ENCODE measurements around the gene JAM3.
"Not testable (repeated sequence)": the region's sequence is repeated elsewhere in the genome, so short reads cannot be mapped to it uniquely, and the experiment has no call there.

The JAM3 gene

DNA sequence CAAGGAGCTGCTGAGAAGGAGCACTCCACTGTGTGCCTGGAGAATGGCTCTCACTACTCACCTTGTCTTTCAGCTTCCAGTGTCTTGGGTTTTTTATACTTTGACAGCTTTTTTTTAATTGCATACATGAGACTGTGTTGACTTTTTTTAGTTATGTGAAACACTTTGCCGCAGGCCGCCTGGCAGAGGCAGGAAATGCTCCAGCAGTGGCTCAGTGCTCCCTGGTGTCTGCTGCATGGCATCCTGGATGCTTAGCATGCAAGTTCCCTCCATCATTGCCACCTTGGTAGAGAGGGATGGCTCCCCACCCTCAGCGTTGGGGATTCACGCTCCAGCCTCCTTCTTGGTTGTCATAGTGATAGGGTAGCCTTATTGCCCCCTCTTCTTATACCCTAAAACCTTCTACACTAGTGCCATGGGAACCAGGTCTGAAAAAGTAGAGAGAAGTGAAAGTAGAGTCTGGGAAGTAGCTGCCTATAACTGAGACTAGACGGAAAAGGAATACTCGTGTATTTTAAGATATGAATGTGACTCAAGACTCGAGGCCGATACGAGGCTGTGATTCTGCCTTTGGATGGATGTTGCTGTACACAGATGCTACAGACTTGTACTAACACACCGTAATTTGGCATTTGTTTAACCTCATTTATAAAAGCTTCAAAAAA lies 82.3 kb downstream of the JAM3 start:
- DNase-seq = no peak

DNA sequence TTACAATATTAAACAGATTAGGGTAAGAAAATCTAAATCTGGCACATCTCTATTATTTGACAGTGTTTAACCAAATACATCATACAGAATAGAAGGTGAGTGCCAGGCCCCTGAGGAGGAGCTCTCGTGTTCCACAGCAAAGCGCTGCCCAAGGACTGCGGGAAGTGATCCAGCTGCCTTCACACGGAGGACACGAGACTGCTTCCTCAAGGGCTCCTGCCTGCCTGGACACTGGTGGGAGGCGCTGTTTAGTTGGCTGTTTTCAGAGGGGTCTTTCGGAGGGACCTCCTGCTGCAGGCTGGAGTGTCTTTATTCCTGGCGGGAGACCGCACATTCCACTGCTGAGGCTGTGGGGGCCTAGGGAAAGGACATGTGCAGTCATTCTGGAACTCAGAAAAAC lies 83.8 kb downstream of the JAM3 start:
- DNase-seq = no peak

DNA sequence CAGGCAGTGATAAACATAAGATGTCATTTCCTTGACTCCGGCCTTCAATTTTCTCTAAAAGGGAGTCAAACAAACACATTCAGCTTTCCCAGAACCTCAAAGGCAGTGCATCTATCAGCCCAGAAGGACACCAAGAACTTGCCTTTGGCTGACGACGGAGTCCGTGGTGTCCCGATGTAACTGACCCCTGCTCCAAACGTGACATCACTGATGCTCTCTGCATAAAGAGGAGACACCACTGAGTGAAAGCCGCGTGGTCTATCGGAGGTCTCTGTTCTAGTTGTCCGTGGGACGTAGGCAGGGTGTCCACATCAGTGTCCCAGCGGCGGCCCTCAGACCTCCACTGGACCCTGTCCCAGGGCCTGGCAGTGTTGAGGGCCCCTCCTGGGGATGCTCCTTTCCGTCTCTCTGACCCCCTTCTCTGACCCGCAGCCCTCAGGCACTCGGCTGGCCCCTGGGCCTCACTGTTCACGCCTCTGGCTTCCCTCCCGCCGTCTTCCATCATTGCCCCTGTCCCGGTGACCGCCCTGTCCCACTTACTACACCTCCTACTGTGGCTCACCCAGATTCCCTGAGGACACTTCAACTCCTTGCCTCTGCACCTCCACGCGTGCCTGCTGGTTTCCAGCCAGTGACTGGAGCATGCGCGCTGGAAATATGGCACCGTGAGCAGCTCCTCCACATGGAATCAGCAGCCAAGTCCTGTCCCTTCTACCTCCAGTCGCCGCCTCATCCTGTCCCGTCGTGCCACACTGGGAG lies 84.5 kb downstream of the JAM3 start:
- DNase-seq = no peak

DNA sequence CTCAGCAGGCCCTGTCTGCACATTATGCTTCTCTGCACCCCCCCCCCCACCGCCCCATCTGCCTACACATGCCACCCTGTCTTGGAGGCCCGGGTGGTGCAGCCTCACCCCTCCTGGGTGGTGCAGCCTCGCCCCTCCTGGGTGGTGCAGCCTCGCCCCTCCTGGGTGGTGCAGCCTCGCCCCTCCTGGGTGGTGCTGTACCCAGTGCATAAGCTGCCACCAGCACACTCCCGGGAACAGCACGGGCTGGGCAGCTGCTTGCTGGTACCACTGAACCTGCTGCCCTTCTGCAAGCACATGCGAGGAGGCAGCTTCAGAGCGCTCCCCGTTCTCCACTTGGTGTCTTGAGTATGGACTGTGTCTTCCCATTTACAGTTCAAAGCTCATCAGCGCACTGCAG lies 85.6 kb downstream of the JAM3 start:
- DNase-seq = no peak

DNA sequence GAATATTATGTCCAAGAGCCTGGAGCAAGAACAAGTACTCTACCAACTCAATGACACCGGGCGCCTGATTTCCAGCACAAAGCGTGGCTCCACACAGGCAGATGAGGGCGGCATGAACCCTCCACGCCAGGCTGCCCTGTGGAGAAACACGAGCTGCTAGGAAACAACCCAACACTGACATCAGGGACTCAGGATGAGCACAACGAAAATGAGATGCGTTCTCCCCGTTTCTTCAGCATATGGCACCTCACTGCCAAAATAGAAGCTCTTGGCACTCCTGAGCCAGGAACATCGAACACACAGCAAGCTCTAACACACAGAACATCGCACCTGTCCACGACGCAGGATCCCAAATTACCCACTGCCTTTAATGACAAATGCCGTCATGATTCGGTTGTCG lies 86.6 kb downstream of the JAM3 start:
- no peak for DNase-seq

DNA sequence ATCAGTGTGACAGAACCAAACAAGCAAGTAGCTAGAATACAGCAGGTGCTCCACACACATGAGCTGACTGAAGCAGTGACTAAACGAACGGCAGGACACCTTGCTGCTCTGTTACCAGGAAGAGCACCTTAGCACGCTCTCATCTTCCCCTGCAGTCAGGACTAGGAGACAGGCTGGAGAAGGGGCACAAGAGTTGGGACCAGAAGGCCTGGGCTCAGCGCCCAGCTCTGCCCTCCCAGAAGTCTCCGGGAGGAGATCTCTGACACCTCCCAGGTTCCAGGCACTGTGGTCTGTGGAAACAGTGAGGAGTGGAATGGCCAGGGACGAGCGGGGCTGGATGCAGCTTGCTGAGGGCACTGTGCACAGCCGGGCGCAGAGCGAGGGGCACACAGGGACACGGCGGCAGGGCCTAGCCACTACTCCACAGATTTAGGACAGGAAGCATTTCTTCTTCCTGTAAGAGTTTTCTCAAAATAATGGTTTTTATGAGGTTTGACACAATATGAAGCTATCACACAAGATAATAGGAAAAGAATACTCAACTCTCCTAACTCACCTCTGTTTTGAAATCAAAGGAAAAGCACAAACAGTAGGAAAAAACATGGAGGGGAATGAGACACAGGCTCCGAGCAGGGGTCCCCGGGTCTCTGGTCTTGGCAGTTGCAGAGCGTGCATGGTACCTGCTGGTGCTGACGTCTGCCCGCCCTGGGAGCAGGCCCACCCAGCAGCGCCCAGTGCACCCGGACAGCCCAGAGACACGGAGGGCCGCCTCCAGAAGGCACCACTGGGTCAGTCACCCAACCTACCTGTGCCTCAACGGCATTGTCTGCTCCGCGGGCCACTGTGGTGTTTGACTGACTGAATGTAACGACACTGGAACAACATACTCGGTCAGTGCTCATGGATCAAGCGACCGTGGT lies 87.3 kb downstream of the JAM3 start:
- no peak for DNase-seq

DNA sequence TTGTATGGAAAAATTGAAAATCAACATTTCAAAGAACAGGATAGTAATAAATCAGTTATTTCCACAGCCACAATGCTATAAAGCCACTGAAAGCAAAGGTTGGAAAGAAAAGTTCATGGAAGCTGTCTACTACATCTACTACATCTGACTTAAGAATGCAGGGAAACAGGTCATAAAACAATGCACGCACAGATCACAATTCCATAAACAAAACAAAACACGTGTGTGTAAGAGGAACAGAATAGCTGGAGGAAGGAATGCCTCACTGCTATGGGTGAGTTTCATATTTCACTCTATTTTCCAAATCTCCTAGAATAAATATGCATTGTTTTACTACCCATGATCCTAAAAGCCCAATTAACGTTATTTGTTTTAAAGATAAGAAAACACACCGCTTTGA lies 88.6 kb downstream of the JAM3 start:
- DNase-seq = no peak

DNA sequence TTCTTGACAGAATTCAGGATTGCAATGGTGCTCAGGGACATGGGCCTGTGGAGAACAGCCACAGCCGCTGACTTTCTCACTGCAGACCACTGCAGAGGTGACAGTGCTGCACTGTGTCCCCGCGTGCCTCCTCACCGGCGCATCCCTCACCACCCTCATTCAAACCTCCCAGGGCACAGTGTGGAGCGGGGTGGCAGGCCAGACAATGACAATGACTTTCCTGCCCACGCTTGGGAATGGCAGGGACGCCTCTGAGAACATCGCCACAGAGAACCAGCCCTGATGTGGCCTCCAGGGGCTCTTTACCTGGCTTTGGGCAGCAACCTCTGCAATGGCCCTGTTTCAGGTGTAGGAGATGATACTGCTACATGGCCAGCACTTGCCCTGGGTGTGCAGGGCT lies 89.2 kb downstream of the JAM3 start:
- no peak for DNase-seq

DNA sequence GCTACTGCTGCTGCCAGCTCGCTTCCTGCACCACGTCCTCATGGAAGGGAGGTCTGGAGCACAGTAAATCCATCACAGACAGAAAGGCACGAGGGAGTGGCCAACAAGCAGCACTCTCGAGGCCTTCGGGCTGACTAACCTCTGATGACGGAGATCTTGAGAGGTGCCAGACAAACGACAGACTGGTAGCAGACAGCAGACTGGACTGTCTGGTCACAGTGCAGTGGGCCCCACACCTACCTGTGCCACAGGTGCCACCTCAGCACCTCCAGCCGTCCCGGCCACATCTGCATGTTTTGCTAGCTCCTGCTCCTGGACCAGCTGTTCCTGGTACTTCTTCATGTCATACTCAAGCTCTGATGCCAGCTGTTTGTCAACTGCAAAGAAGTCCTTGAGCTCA lies 90.8 kb downstream of the JAM3 start:
- DNase-seq = no peak

DNA sequence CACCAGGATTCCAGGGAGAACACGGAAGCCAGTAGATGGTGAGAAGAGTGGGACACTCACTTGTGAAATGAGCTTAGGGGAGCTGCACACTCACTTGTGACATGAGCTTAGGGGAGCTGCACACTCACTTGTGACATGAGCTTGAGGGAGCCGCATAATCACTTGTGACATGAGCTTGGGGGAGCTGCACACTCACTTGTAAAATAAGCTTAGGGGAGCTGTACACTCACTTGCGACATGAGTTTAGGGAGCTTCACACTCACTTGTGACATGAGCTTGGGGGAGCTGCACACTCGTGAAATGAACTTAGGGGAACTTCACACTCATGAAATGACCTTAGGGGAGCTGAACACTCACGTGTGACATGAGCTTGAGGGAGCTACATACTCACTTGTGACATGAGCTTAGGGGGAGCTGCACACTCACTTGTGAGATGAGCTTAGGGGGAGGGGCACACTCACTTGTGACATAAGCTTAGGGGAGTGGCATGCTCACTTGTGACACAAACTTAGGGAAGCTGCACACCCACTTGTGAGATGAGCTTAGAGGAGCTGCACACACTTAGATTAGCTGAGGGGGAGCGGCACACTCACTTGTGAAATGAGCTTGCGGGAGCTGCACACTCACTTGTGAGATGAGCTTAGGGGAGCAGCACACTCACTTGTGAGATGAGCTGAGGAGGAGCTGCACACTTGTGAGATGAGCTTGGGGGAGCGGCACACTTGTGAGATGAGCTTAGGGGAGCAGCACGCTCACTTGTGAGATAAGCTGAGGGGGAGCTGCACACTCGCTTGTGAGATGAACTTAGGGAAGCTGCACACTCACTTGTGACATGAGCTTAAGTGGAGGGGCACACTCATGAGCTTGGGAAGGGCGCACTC lies 95.9 kb downstream of the JAM3 start:
- DNase-seq = no peak

DNA sequence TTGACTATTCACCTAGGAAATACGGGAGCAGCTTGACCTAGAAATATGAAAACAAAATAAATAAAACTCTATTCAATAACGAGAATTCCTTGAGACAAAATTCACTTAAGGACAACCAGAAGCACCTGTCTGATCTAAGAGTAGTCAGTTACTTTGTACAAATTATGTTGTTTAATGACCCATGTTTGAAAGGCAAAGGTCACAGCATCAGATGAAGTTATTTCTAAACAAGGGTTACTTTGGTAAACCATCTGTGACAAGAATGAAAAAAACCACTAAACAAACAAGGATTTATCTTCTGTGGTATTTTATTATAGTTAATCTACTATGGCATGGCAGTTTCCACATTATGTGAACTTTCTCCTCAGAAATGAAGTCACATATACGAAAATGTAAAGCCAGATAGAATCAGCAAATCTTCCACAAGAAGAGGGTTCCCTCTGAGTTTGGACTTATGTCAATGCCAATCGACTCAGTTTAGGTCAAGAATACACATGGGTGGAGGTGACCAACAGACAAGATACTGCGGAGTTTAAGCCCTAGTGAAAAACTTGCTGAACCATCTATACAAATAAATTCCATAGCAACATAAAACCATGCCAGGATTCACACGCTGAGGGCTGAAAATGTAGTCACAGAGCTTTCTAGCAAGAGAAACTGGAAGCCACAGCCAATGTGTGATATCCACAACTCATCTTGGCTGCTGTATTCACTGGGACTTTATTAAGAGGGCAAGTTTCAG lies 101.5 kb downstream of the JAM3 start:
- DNase-seq = no peak

DNA sequence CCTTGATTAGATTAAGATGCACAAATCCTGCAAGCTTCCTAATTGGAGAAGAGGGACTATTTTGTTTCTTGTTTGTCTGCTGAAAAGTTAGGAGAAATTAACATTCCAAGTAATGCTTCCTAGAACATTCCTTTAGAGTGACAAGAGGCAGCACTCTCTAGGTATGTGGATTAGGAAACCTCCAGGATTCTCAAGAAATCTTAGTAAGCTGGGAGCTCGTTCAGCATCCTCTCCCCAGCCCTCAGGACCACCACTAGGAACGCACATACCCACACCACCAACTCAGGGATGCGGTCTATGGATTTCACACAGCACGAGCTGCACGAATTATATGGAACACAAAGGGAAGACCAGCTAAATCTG lies 102.0 kb downstream of the JAM3 start:
- no peak for DNase-seq

DNA sequence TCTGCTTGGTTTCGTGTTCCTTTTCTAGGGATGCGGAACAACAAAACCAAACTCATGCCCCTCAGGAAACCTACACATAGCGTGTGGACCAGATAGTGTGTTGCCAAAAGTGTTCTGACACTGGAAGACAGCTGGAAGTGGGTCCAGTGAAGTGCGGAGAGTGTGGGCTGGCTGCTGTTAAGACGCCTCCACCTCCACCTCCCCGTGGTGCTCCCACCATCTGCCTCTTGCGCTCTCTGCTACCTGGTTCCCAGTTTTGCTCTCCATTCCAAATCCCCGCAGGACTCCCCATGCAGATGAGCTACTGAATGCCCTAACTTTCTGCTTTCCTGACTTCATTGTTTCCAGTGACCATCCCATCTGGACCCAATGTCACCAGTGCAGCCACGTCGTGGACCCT lies 103.1 kb downstream of the JAM3 start:
- no peak for DNase-seq

DNA sequence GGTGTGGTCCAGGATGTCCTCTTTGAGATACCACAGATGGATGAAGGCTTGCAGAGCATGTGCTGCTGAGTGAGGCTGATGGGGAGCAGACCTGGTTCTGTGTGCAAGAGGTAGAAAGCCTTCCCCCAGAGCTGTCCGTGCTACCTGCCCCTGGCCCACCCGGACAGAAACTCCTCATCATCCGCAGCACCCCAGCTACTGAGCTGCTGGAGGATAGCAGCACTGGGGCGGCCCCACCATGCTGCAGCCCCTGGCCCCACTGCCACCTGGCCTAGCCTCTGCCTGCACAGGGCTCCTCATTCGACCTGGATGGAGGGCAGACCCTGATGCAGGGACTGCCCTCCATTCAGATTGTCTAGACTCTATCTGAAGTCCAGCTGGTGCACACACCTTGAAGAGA lies 104.4 kb downstream of the JAM3 start:
- no peak for DNase-seq

DNA sequence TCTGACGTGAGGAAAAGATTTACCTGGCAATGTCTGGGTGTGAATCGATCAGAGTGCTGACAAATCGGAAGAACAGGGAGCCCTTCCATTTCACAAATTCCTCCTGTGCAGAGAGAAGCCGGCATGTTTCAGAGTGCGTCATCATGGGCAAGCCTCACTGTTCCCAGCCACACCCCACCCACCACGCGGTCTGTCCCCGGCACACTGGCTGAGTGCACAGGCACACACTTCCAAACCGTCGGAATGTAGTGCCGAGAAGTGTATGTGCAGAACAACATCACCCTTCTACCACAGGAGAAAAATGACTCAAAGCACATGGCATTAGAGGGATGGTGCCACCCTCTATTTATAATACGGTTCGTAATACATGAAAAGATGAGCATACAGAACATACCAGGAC lies 107.4 kb downstream of the JAM3 start:
- DNase-seq = no peak

DNA sequence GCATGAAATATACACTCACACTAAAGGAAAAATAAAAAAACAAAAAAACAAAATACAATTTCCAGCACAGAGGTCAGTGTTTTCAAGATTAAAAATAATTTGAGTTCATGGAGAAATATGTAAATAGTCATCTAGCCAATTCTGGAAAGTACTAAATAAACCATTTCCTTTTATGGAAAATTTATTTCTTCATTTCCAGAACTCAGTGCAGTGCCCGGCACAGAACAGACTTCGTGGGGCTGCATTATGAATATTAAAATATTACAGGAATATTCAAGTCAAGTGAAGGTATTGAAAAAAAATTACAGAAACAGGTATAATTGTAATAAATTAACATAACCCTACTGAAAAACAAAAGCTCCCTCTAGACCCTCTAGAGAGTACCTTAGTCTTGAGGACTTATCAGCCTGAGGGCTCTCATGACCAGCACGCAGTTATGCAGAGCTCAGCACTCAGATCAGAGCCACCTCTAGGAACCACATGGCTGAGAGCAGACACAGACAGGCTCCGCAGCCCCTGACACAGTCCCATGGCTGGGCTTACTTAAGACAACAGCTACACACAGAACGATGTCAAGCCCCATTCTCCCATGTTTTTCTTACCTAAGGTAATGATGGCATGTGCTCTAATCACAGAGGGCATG lies 109.3 kb downstream of the JAM3 start:
- DNase-seq = no peak

DNA sequence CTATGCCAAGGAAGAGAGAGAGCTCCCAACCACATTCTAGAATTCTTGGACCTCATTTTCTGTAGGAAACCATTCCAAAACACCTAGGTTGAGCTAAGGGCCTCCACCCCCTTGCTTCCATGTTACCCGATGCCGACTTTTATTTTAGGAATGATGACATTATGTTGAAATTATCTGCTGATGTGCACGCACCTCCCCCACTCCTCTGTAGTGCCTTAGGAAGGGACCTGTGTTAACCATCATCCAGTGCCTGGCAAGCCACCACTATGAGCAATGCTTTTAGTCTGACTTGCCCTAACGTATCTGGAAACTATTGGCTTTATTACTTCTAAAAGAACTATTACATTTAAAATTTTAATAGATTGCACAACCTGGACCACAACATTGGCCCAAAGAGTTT lies 112.8 kb downstream of the JAM3 start:
- no peak for DNase-seq

DNA sequence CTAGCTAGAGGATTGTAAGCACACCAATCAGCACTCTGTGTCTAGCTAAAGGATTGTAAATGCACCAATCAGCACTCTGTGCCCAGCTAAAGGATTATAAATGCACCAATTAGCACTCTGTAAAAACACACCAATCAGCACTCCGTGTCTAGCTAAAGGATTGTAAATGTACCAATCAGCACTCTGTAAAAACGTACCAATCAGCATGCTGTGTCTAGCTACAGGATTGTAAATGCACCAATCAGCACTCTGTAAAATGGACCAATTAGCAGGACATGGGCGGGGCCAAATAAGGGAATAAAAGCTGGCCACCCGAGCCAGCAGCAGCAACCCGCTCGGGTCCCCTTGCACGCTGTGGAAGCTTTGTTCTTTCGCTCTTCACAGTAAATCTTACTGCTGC lies 119.2 kb downstream of the JAM3 start:
- DNase-seq = not testable (repeated sequence)

DNA sequence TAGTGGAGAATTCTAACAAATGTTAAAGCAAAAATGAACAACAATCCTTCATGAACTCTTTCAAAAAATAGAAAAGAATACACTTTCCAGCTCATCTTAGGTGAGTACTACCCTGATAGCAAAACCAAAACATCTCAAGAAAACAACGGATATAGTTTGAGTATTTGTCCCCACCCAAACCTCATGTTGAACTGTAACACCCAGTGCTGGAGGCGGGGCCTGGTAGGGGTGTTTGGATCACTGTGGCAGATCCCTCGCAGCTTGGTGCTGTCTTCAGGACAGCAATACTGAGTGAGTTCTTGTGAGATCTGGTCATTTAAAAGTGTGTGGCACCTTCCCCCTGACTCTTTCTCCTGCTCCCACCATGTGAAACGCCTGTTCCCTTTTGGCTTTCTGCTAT lies 127.9 kb downstream of the JAM3 start:
- DNase-seq = no peak

DNA sequence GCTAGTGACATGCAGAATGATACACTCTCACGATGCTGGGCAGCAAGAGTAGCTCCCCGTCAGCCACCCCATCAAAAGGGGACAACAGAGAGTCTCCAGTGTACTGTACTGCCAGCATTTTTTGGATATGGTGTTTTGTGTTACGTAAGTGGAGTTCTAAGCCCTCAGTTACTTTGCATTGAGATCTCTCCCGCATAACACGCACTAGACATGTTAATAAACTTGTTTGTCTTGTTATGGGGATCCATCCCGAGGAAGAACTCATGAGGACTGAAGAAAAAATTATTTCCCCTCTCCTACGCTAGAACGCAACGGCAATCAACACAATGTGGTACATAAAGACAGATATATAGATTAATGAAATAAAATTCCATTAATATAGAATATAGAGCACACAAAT lies 130.7 kb downstream of the JAM3 start:
- DNase-seq = no peak

DNA sequence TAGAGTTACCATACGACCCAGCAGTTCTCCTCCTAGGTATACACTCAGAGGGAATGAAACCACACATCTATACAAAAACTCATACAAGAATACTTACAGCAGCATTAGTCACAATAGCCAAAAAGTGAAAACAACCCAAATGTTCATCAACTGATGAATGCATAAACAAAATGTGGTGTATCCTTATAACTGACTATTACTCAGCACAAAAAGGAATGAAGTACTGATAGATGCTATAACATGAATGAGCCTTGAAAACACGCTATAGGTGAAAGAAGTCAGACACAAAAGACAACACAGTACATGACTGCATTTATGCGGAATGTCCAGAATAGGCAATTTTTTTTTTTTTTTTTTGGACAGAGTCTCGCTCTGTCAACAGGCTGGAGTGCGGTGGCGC lies 131.8 kb downstream of the JAM3 start:
- no peak for DNase-seq
